ENCODE data around the gene PSRC1.

Gene PSRC1

GRCh38 chr1:109271458-109271857 lies 11.5 kb downstream of the PSRC1 start:
- DNase-seq = no peak

- no peak for DNase-seq
Measured at GRCh38 chr1:109270623-109271317, 12.2 kb downstream of the PSRC1 start.

- no peak for DNase-seq
Measured at GRCh38 chr1:109269981-109270622, 12.8 kb downstream of the PSRC1 start.

- DNase-seq = no peak
Measured at GRCh38 chr1:109269212-109269980, 13.5 kb downstream of the PSRC1 start.

GRCh38 chr1:109268431-109269211 lies 14.3 kb downstream of the PSRC1 start:
- no peak for DNase-seq

- DNase-seq = no peak
Measured at GRCh38 chr1:109267743-109268300, 15.1 kb downstream of the PSRC1 start.

GRCh38 chr1:109266965-109267364 lies 16.0 kb downstream of the PSRC1 start:
- no peak for DNase-seq

GRCh38 chr1:109265741-109266330 lies 17.1 kb downstream of the PSRC1 start:
- DNase-seq = no peak

GRCh38 chr1:109265016-109265415 lies 17.9 kb downstream of the PSRC1 start:
- no peak for DNase-seq

GRCh38 chr1:109264379-109264755 lies 18.6 kb downstream of the PSRC1 start:
- no peak for DNase-seq

- peak; percentile 81 for DNase-seq
Measured at GRCh38 chr1:109263597-109264378, 19.2 kb downstream of the PSRC1 start.

- no peak for DNase-seq
Measured at GRCh38 chr1:109263234-109263596, 19.7 kb downstream of the PSRC1 start.

- no peak for DNase-seq
Measured at GRCh38 chr1:109262231-109263055, 20.5 kb downstream of the PSRC1 start.

- no peak for DNase-seq
Measured at GRCh38 chr1:109261578-109261977, 21.4 kb downstream of the PSRC1 start.

- DNase-seq = no peak
Measured at GRCh38 chr1:109261006-109261405, 21.9 kb downstream of the PSRC1 start.

GRCh38 chr1:109259674-109260557 lies 23.0 kb downstream of the PSRC1 start:
- DNase-seq = no peak

GRCh38 chr1:109258481-109259466 lies 24.2 kb downstream of the PSRC1 start:
- DNase-seq = no peak

- DNase-seq = no peak
Measured at GRCh38 chr1:109257682-109258421, 25.1 kb downstream of the PSRC1 start.
